22Rv1 (cell line): ENCODE measurements around the gene SIRT7.

Source experiments
- H3K27ac ChIP-seq: fragments of 450-650 bp; 2 replicates; pipeline ENCODE4 v1.5.1; 2017
- CTCF ChIP-seq: fragments of 450-650 bp; IDR thresholded peaks from 2 replicates; pipeline ENCODE4 v1.5.1; 2017; ENCODE audit warnings: mild to moderate bottlenecking
- ZFX ChIP-seq: fragments of 450-650 bp; IDR thresholded peaks from 2 replicates; pipeline ENCODE4 v1.6.1; 2017; ENCODE audit warnings: antibody characterized with exemption, borderline replicate concordance

SIRT7 gene

GRCh38 chr17:81961087-81961511 lies 43.1 kb upstream of the SIRT7 start, which contains the start of gene NOTUM:
NOTUM (minus strand) TSS chr17:81961187; CDS start chr17:81960909, 278 bp downstream.
- no peak within 1 kb of the TSS for H3K27ac ChIP-seq
- TF ChIP-seq ZFX (no peak), CTCF (peak; percentile 58)

GRCh38 chr17:81960130-81960958 lies 42.4 kb upstream of the SIRT7 start:
- TF ChIP-seq CTCF (no peak), ZFX (no peak)
- H3K27ac ChIP-seq, result no peak overlapping the region

- no peak overlapping the region for H3K27ac ChIP-seq
- TF ChIP-seq CTCF (peak; percentile 99), ZFX (no peak)
Observed at GRCh38 chr17:81959362-81960129, 41.6 kb upstream of the SIRT7 start.

- H3K27ac ChIP-seq, result no peak overlapping the region
- TF ChIP-seq ZFX, result no peak
Observed at GRCh38 chr17:81958633-81959342, 40.8 kb upstream of the SIRT7 start.

- no peak overlapping the region for H3K27ac ChIP-seq
- TF ChIP-seq CTCF (no peak), ZFX (no peak)
Observed at GRCh38 chr17:81957691-81958432, 39.9 kb upstream of the SIRT7 start.

- TF ChIP-seq CTCF (no peak), ZFX (no peak)
- H3K27ac ChIP-seq, result no peak overlapping the region
Observed at GRCh38 chr17:81956607-81957589, 38.9 kb upstream of the SIRT7 start.
